CD14-positive monocyte (primary cell): ENCODE results near the gene RPL12. TPM values are rescaled to one million over a fixed set of nuclear protein-coding genes. Genes with fewer than 3 reads are reported as not detected.
"Not testable (repeated sequence)": the region's sequence is repeated elsewhere in the genome, so short reads cannot be mapped to it uniquely, and the experiment has no call there.

ENCODE experiments used
- DNase-seq, 3 donors: peaks; one replicate each; pipeline ENCODE4 v3.0.0-alpha.2; 2011 to 2022
- H2AFZ ChIP-seq: 2 replicates; pipeline ENCODE4 v1.6.0; 2012; ENCODE audit warnings: mild to moderate bottlenecking, low read depth, low read length, inconsistent platforms; ENCODE audit not compliant: insufficient read depth, poor library complexity, severe bottlenecking
- H3K27ac ChIP-seq, 2 donors: 1 replicate in 1 of 2; 2 replicates in 1 of 2; pipeline ENCODE4 v1.5.1; 2012 to 2013; ENCODE audit warnings: low read length in 2 of 2, control low read depth in 1 of 2, inconsistent platforms in 1 of 2, low read depth in 1 of 2, mild to moderate bottlenecking in 1 of 2
- H3K27me3 ChIP-seq, 2 donors: one replicate each; pipeline versions ENCODE4 v1.6.0 to v1.6.1; 2011 to 2013; ENCODE audit warnings: low read length in 2 of 2; ENCODE audit not compliant: control insufficient read depth in 2 of 2, insufficient read depth in 2 of 2
- H3K36me3 ChIP-seq, 2 donors: replicated peaks in 1 of 2; 1 replicate in 1 of 2; 2 replicates in 1 of 2; pipeline versions ENCODE4 v1.5.1 to v1.6.1; 2012 to 2013; ENCODE audit warnings: low read length in 2 of 2, control low read depth in 1 of 2, inconsistent platforms in 1 of 2, mild to moderate bottlenecking in 1 of 2; ENCODE audit not compliant: insufficient read depth in 2 of 2, control insufficient read depth in 1 of 2
- H3K4me1 ChIP-seq, 2 donors: 1 replicate in 1 of 2; 2 replicates in 1 of 2; pipeline versions ENCODE4 v1.5.1 to v1.6.1; 2012 to 2013; ENCODE audit warnings: low read length in 2 of 2, control low read depth in 1 of 2, inconsistent platforms in 1 of 2, mild to moderate bottlenecking in 1 of 2, moderate library complexity in 1 of 2; ENCODE audit not compliant: insufficient read depth in 2 of 2, control insufficient read depth in 1 of 2
- H3K4me2 ChIP-seq: replicated peaks from 2 replicates; pipeline ENCODE3; 2012; ENCODE audit warnings: low read length, moderate library complexity, mild to moderate bottlenecking; ENCODE audit not compliant: poor library complexity, severe bottlenecking; ENCODE audit errors: extremely low read depth
- H3K4me3 ChIP-seq, 3 experiments: fragments of 200-600 bp in 1 of 3; sonication (generic) in 1 of 3; replicated peaks in 1 of 3; 1 replicate in 2 of 3; 2 replicates in 1 of 3; pipeline ENCODE4 v1.5.1; 2011 to 2013; ENCODE audit warnings: low read length in 3 of 3, mild to moderate bottlenecking in 3 of 3, control low read depth in 2 of 3, low read depth in 2 of 3, inconsistent platforms in 1 of 3, moderate library complexity in 1 of 3
- H3K79me2 ChIP-seq: 2 replicates; pipeline ENCODE4 v1.6.0; 2012; ENCODE audit warnings: mild to moderate bottlenecking, control low read depth, inconsistent platforms, low read length, moderate library complexity; ENCODE audit not compliant: insufficient read depth
- H3K9ac ChIP-seq: 2 replicates; pipeline ENCODE4 v1.6.0; 2017; ENCODE audit warnings: low read length, mild to moderate bottlenecking; ENCODE audit not compliant: insufficient read depth, poor library complexity, severe bottlenecking
- H3K9me3 ChIP-seq, 2 donors: replicated peaks in 1 of 2; 1 replicate in 1 of 2; 2 replicates in 1 of 2; pipeline versions ENCODE4 v1.5.1 to v1.6.1; 2012 to 2013; ENCODE audit warnings: low read length in 2 of 2, control low read depth in 1 of 2; ENCODE audit not compliant: control insufficient read depth in 1 of 2, insufficient read depth in 1 of 2
- H4K20me1 ChIP-seq: 2 replicates; pipeline ENCODE4 v1.6.0; 2012; ENCODE audit warnings: mild to moderate bottlenecking, low read length, control low read depth, moderate library complexity; ENCODE audit not compliant: insufficient read depth
- H3K27ac Mint-ChIP-seq, 7 donors: one replicate each; pipeline ENCODE4 v1.8.0; 2020; ENCODE audit warnings: mild to moderate bottlenecking in 7 of 7, mixed read lengths in 7 of 7, moderate library complexity in 6 of 7, inconsistent platforms in 2 of 7
- H3K27me3 Mint-ChIP-seq, 3 donors: one replicate each; pipeline ENCODE4 v1.8.0; 2021 to 2022; ENCODE audit warnings: low read depth in 3 of 3, mild to moderate bottlenecking in 3 of 3, mixed read lengths in 3 of 3, moderate library complexity in 3 of 3, inconsistent platforms in 1 of 3
- H3K36me3 Mint-ChIP-seq, 2 donors: one replicate each; pipeline ENCODE4 v1.8.0; 2020; ENCODE audit warnings: mixed read lengths in 2 of 2, inconsistent platforms in 1 of 2, mild to moderate bottlenecking in 1 of 2
- H3K4me1 Mint-ChIP-seq: one replicate; pipeline ENCODE4 v1.8.0; 2020; ENCODE audit warnings: mild to moderate bottlenecking, mixed read lengths
- H3K4me3 Mint-ChIP-seq, 2 donors: one replicate each; pipeline ENCODE4 v1.8.0; 2020; ENCODE audit warnings: mild to moderate bottlenecking in 2 of 2, mixed read lengths in 2 of 2, moderate library complexity in 1 of 2
- H3K9me3 Mint-ChIP-seq, 7 donors: one replicate each; pipeline ENCODE4 v1.8.0; 2020 to 2022; ENCODE audit warnings: mixed read lengths in 7 of 7, mild to moderate bottlenecking in 6 of 7, moderate library complexity in 6 of 7, inconsistent platforms in 2 of 7
- WGBS: methylation state at CpG from one replicate; pipeline ENCODE4 v1.1.5; 2013; ENCODE audit warnings: missing lambda C conversion rate; ENCODE audit not compliant: insufficient coverage; 5-methylcytosine and 5-hydroxymethylcytosine counted together
- intact Hi-C, 2 donors: fragments of 100-400 bp; cut with micrococcal nuclease; formaldehyde crosslinking; loops; one replicate each; pipeline versions ENCODE4 v1.15.0 to v1.15.1; 2023
- polyA plus RNA-seq, 3 donors: library from polyadenylated mRNA; depleted of rRNA in 1 of 3; unstranded in 2 of 3; stranded (reverse) in 1 of 3; fragments of 300-500 nt in 2 of 3; fragments of >200 nt in 1 of 3; fragmentation: Illumina TruSeq in 2 of 3; gene quantifications; 1 replicate in 2 of 3; 2 replicates in 1 of 3; pipeline ENCODE4 v1.2.3, GENCODE V29; 2012 to 2021
- TF ChIP-seq, protein P1 (sequence below): fragments of 200-600 bp; IDR thresholded peaks from one replicate; pipeline ENCODE4 v1.8.0; 2022; ENCODE audit warnings: antibody characterized with exemption, mild to moderate bottlenecking

The RPL12 gene
- polyA plus RNA-seq, 3 donors = 417 to 1,509 (median 490) TPM

DNA sequence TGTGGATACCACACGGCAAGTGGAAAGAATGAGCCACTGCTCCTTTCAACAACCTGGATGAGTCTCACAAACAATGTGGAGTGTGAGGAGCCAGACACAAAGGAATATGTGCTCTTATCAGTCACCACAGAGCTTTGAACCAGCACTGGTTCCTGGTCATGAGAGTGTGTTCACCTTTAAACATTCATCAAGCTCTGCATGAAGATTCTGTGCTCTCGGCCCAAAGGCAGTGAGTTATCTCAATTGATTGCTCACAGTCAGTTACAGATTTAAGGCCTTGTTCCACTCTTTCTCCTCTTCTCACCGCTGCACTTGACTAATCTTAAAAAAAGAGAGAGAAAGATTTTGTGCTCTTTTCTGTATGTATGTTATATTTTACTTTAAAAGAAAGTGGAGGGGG is 19.5 kb upstream of the RPL12 start:
- WGBS = 100% methylated on average over 2 of the region's 3 CpGs
- Histone ChIP-seq H3K27me3 (no peaks in the 10 kb centered on the region), H3K9ac (no peak overlapping the region), H3K4me2 (no peak overlapping the region), H3K4me3 (no peak overlapping the region), H3K9me3 (no peaks in the 10 kb centered on the region), H4K20me1 (no peaks in the 10 kb centered on the region), H3K79me2 (no peaks in the 10 kb centered on the region), H3K4me1 (no peaks in the 10 kb centered on the region), H3K27ac (no peak overlapping the region), H2AFZ (no peak overlapping the region), H3K36me3 (peaks cover 33 to 60% of the 10 kb centered on the region in 2 donors)
- DNase-seq = no peak
- TF ChIP-seq, protein P1, sequence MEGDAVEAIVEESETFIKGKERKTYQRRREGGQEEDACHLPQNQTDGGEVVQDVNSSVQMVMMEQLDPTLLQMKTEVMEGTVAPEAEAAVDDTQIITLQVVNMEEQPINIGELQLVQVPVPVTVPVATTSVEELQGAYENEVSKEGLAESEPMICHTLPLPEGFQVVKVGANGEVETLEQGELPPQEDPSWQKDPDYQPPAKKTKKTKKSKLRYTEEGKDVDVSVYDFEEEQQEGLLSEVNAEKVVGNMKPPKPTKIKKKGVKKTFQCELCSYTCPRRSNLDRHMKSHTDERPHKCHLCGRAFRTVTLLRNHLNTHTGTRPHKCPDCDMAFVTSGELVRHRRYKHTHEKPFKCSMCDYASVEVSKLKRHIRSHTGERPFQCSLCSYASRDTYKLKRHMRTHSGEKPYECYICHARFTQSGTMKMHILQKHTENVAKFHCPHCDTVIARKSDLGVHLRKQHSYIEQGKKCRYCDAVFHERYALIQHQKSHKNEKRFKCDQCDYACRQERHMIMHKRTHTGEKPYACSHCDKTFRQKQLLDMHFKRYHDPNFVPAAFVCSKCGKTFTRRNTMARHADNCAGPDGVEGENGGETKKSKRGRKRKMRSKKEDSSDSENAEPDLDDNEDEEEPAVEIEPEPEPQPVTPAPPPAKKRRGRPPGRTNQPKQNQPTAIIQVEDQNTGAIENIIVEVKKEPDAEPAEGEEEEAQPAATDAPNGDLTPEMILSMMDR = no peak
- H3K4me3 Mint-ChIP-seq = no peak overlapping the region
- H3K27ac Mint-ChIP-seq = no peak overlapping the region
- intact Hi-C loops = no loop called here
- H3K27me3 Mint-ChIP-seq = no peaks in the 10 kb centered on the region
- H3K36me3 Mint-ChIP-seq = peaks cover 55 to 66% of the 10 kb centered on the region in 2 donors
- H3K4me1 Mint-ChIP-seq = no peaks in the 10 kb centered on the region
- H3K9me3 Mint-ChIP-seq = peaks cover 0 to 1% (median 0%) of the 10 kb centered on the region in 7 donors

DNA sequence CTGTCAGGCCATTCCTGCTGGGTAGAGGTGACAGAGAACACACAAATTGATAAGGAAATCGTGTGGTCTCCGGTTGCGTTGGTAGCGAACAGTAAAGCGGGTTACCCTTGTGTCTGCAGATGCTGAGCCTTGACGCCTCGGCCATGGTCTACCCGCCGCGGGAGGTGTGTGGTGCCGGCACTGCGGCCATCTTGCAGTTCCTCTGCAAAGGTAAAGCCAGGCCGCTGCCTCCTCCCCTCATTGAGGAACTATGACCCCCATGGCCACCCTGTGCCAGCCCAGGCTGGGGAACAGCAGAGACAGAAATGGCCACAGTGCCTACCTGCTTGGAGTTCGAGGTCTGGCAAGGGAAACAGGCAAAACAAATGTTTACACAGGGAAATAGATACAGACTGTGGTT is 16.4 kb upstream of the RPL12 start:
- Mint-ChIP-seq H3K4me1 (no peaks in the 10 kb centered on the region), H3K4me3 (no peak overlapping the region), H3K9me3 (peaks cover 0 to 1% (median 0%) of the 10 kb centered on the region in 7 donors), H3K36me3 (peaks cover 56 to 67% of the 10 kb centered on the region in 2 donors), H3K27ac (no peak overlapping the region), H3K27me3 (no peaks in the 10 kb centered on the region)
- no peaks in the 10 kb centered on the region for H3K27me3 ChIP-seq
- H4K20me1 ChIP-seq = no peaks in the 10 kb centered on the region
- H3K9me3 ChIP-seq = no peaks in the 10 kb centered on the region
- DNase-seq = no peak
- peaks cover 41 to 68% of the 10 kb centered on the region in 2 donors for H3K36me3 ChIP-seq
- 98% methylated on average over 13 of the region's 14 CpGs for WGBS
- H3K9ac ChIP-seq = no peak overlapping the region
- H3K4me3 ChIP-seq = no peak overlapping the region
- intact Hi-C loops = no loop called here
- H3K4me1 ChIP-seq = no peaks in the 10 kb centered on the region
- H3K27ac ChIP-seq = no peak overlapping the region
- no peak overlapping the region for H3K4me2 ChIP-seq
- no peak overlapping the region for H2AFZ ChIP-seq
- TF ChIP-seq, protein P1 = no peak
- H3K79me2 ChIP-seq = no peaks in the 10 kb centered on the region

DNA sequence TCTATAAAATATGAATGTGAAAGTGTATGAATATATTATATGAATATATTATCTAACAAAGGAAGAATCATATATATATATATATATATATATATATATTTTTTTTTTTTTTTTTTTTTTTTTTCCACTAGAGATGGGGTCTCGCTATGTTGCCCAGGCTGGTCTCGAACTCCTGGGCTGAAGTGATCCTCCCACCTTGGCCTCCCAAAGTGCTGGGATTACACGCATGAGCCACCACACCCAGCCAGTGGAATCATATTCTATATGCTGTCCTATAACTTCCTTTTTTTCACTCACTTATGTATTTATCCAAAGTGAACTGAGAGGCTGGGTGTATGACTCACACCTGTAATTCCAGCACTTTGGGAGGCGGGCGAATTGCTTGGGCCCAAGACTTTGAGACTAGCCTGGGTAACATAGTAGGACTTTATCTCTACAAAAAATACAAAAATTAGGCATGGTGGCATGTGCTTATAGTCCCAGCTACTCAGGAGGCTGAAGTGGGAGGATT is 15.3 kb upstream of the RPL12 start:
- H3K4me1 Mint-ChIP-seq, H3K27me3 ChIP-seq, H3K27me3 Mint-ChIP-seq, H3K4me3 ChIP-seq, H3K4me2 ChIP-seq, H3K4me1 ChIP-seq, H3K9me3 ChIP-seq, intact Hi-C loops, H3K4me3 Mint-ChIP-seq, H3K9me3 Mint-ChIP-seq, H3K9ac ChIP-seq, H4K20me1 ChIP-seq, H3K79me2 ChIP-seq, H3K27ac ChIP-seq, H2AFZ ChIP-seq: not testable (repeated sequence)
- Mint-ChIP-seq H3K36me3 (peaks cover 67 to 78% of the 10 kb centered on the region in 2 donors), H3K27ac (peak overlapping the region in 2 of 7 donors; percentile 43 to 45)
- no CpG with 5 or more reads among the region's 5 CpGs for WGBS
- DNase-seq = peak in 1 of 3 donors; percentile 5
- H3K36me3 ChIP-seq = peaks cover 52 to 79% of the 10 kb centered on the region in 2 donors
